Smooth muscle cell (in vitro differentiated cells): ENCODE results near the gene BNC2. TPM values are rescaled to one million over a fixed set of nuclear protein-coding genes. Genes with fewer than 3 reads are reported as not detected.

Source experiments
- DNase-seq: peaks from one replicate; lab custom pipeline; 2025; ENCODE audit not compliant: unreplicated experiment; lab: John Stamatoyannopoulos, UW
- H2AFZ ChIP-seq: fragments of 200-600 bp; sonication (generic); 2 replicates; pipeline ENCODE4 v1.6.0; 2016; ENCODE audit warnings: antibody characterized with exemption, low read depth, mild to moderate bottlenecking
- H3F3A ChIP-seq: fragments of 200-600 bp; sonication (generic); 2 replicates; pipeline ENCODE4 v1.6.0; 2017; ENCODE audit warnings: antibody characterized with exemption, low read depth
- H3K27ac ChIP-seq: fragments of 200-600 bp; sonication (generic); 2 replicates; pipeline ENCODE4 v1.5.1; 2016; ENCODE audit warnings: low read depth, mild to moderate bottlenecking
- H3K27me3 ChIP-seq: fragments of 200-600 bp; sonication (generic); 2 replicates; pipeline ENCODE4 v1.6.1; 2016; ENCODE audit warnings: low read depth, mild to moderate bottlenecking
- H3K36me3 ChIP-seq: fragments of 200-600 bp; sonication (generic); 2 replicates; pipeline ENCODE4 v1.5.1; 2016; ENCODE audit warnings: low read depth
- H3K4me1 ChIP-seq: fragments of 200-600 bp; sonication (generic); 2 replicates; pipeline ENCODE4 v1.5.1; 2016; ENCODE audit warnings: low read depth
- H3K4me2 ChIP-seq: fragments of 200-600 bp; sonication (generic); 2 replicates; pipeline ENCODE4 v1.6.0; 2016; ENCODE audit warnings: mild to moderate bottlenecking
- H3K4me3 ChIP-seq: fragments of 200-600 bp; sonication (generic); 2 replicates; pipeline ENCODE4 v1.5.1; 2016; ENCODE audit warnings: mild to moderate bottlenecking
- H3K79me2 ChIP-seq: fragments of 200-600 bp; sonication (generic); 2 replicates; pipeline ENCODE4 v1.6.0; 2016; ENCODE audit warnings: low read depth, mild to moderate bottlenecking
- H3K9ac ChIP-seq: fragments of 200-600 bp; sonication (generic); 2 replicates; pipeline ENCODE4 v1.6.0; 2016; ENCODE audit warnings: low read depth
- H3K9me3 ChIP-seq: fragments of 200-600 bp; sonication (generic); replicated peaks from 2 replicates; pipeline ENCODE4 v1.5.1; 2016; ENCODE audit warnings: low read depth
- H4K20me1 ChIP-seq: fragments of 200-600 bp; sonication (generic); 2 replicates; pipeline ENCODE4 v1.6.0; 2016; ENCODE audit warnings: low read depth
- CTCF ChIP-seq: fragments of 200-600 bp; sonication (generic); IDR thresholded peaks from 2 replicates; pipeline ENCODE4 v1.5.1; 2017; ENCODE audit warnings: borderline replicate concordance, mild to moderate bottlenecking, antibody characterized with exemption; ENCODE audit not compliant: insufficient read depth, poor library complexity, severe bottlenecking
- WGBS: methylation state at CpG from one replicate; pipeline ENCODE4 v1.1.7; 2016; ENCODE audit warnings: low lambda C conversion rate; 5-methylcytosine and 5-hydroxymethylcytosine counted together
- polyA plus RNA-seq: library from polyadenylated mRNA; unstranded; fragments of >200 nt; fragmentation: Nextera tagmentation; extraction: Ambion mirVana; gene quantifications from 2 replicates; pipeline ENCODE4 v1.2.1, GENCODE V29; 2016
- total RNA-seq: library from RNA; depleted of rRNA; stranded (reverse); fragments of >200 nt; gene quantifications from 2 replicates; pipeline ENCODE4 v1.2.3, GENCODE V29; 2014

Gene BNC2
- total and polyA plus RNA-seq, 2 experiments from 2014 or later = 11.6 to 13.5 TPM

DNA sequence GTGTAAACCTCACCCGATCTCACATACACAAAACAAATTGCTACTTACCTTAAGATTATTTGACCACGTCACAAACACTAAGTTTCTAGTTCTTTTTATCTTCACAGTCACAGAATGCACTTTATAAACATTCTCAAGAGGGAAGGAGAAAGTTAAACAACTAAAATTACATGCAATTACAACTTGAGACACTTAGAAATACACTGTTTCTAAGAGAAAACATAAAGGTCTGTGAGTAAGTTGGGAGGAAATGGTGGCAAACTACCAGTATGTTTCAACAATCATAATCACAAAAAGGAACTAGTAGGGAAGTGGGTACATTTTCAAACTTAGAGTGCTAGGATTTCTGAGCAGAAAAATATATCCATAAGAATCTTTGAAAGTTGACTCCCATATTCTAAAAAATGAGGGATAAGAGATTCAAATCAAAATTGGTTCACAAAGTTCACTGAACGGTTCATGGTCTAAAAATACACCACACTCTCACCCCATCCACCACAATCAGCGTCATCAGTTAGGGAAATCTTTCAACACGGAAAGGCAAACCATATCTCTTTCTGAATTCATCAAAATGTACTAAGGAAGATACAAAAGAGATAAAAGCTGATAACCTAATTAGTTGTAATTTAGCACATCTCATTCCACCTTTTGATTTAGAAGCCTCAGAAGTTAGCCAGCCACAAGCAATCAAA, 182.6 kb downstream of the BNC2 start:
- no peaks in the 10 kb centered on the region for H3K27me3 ChIP-seq
- no peaks in the 10 kb centered on the region for H3K79me2 ChIP-seq
- H2AFZ ChIP-seq = no peak overlapping the region
- H3K4me2 ChIP-seq = no peak overlapping the region
- no peaks in the 10 kb centered on the region for H3K9me3 ChIP-seq
- no peak overlapping the region for H3K9ac ChIP-seq
- no peaks in the 10 kb centered on the region for H4K20me1 ChIP-seq
- no peak overlapping the region for H3K27ac ChIP-seq
- H3F3A ChIP-seq = no peaks in the 10 kb centered on the region
- no peak for TF ChIP-seq CTCF
- 81% methylated on average over 5 of the region's 5 CpGs for WGBS
- H3K4me3 ChIP-seq = no peak overlapping the region
- no peak for DNase-seq
- no peaks in the 10 kb centered on the region for H3K36me3 ChIP-seq
- no peaks in the 10 kb centered on the region for H3K4me1 ChIP-seq

GRCh38 chr9:16683326-16683725, 187.1 kb downstream of the BNC2 start:
- Histone ChIP-seq H3K79me2 (no peaks in the 10 kb centered on the region), H3K27ac (no peak overlapping the region), H3K4me1 (no peaks in the 10 kb centered on the region), H3K36me3 (no peaks in the 10 kb centered on the region), H2AFZ (no peak overlapping the region), H3K4me2 (no peak overlapping the region), H3F3A (no peaks in the 10 kb centered on the region), H3K27me3 (no peaks in the 10 kb centered on the region), H3K4me3 (no peak overlapping the region), H4K20me1 (no peaks in the 10 kb centered on the region), H3K9me3 (no peaks in the 10 kb centered on the region), H3K9ac (no peak overlapping the region)
- no peak for DNase-seq
- no peak for TF ChIP-seq CTCF
- 91% methylated on average over 2 of the region's 2 CpGs for WGBS

DNA sequence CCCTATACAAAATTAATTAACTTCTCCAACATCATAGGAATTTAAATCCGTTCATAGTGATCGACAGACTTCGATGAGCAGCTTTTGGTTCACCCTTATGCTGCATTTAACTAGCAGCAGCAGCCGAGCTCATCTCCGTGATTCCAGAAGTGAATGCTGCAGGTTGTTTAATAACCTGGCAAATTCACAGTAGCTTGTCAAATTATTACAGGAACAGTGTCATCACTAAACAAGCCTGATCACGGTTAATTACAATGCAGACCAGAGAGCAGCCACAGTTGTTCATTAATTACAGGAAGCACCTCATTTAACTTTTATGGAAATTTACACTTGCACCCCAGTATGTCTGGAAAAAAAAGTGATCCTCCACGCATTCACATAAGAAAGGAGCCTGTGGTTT, 188.2 kb downstream of the BNC2 start:
- H2AFZ ChIP-seq = no peak overlapping the region
- no peak overlapping the region for H3K4me3 ChIP-seq
- H3K9me3 ChIP-seq = no peaks in the 10 kb centered on the region
- H3K4me1 ChIP-seq = no peaks in the 10 kb centered on the region
- 90% methylated on average over 7 of the region's 7 CpGs for WGBS
- H3K27ac ChIP-seq = no peak overlapping the region
- no peak overlapping the region for H3K4me2 ChIP-seq
- TF ChIP-seq CTCF = no peak
- no peaks in the 10 kb centered on the region for H3K27me3 ChIP-seq
- H3F3A ChIP-seq = no peaks in the 10 kb centered on the region
- no peaks in the 10 kb centered on the region for H3K36me3 ChIP-seq
- no peaks in the 10 kb centered on the region for H3K79me2 ChIP-seq
- H3K9ac ChIP-seq = no peak overlapping the region
- no peaks in the 10 kb centered on the region for H4K20me1 ChIP-seq
- DNase-seq = no peak

GRCh38 chr9:16681652-16681987, 188.8 kb downstream of the BNC2 start:
- H3K9me3 ChIP-seq = no peaks in the 10 kb centered on the region
- H3K9ac ChIP-seq = no peak overlapping the region
- H3F3A ChIP-seq = no peaks in the 10 kb centered on the region
- H3K27ac ChIP-seq = no peak overlapping the region
- no peak for DNase-seq
- no peaks in the 10 kb centered on the region for H3K36me3 ChIP-seq
- no peak for TF ChIP-seq CTCF
- H3K79me2 ChIP-seq = no peaks in the 10 kb centered on the region
- no peaks in the 10 kb centered on the region for H3K27me3 ChIP-seq
- H3K4me1 ChIP-seq = no peaks in the 10 kb centered on the region
- 93% methylated on average over 7 of the region's 7 CpGs for WGBS
- H4K20me1 ChIP-seq = no peaks in the 10 kb centered on the region
- no peak overlapping the region for H3K4me2 ChIP-seq
- H3K4me3 ChIP-seq = no peak overlapping the region
- no peak overlapping the region for H2AFZ ChIP-seq
